Calu3 (cell line): ENCODE data around the gene MID1. TPM values are rescaled to one million over a fixed set of nuclear protein-coding genes. Genes with fewer than 3 reads are reported as not detected.
"Not testable (repeated sequence)": the region's sequence is repeated elsewhere in the genome, so short reads cannot be mapped to it uniquely, and the experiment has no call there.

ENCODE experiments used
- BruUV-seq: library from RNA; stranded (reverse); fragments of 400-500 nt; replicated peaks from 2 replicates; lab custom pipeline; 2021; lab: Mats Ljungman, UMichigan
- CTCF ChIA-PET: fragments of 300-600 bp; sonication (Branson Sonifier 250); formaldehyde crosslinking; loops from one replicate; lab custom pipeline; 2022; ENCODE audit warnings: antibody characterized with exemption; lab: Charles Lee
- DNase-seq: peaks from one replicate; pipeline ENCODE4 v3.0.0; 2022
- H3K27ac Mint-ChIP-seq: one replicate; pipeline ENCODE4 v1.8.0; 2022; ENCODE audit warnings: mixed read lengths; ENCODE audit not compliant: unreplicated experiment
- H3K27me3 Mint-ChIP-seq: one replicate; pipeline ENCODE4 v1.8.0; 2022; ENCODE audit warnings: mixed read lengths; ENCODE audit not compliant: unreplicated experiment
- H3K36me3 Mint-ChIP-seq: one replicate; pipeline ENCODE4 v1.8.0; 2022; ENCODE audit warnings: mild to moderate bottlenecking, moderate library complexity, mixed read lengths; ENCODE audit not compliant: insufficient read depth, unreplicated experiment
- H3K4me1 Mint-ChIP-seq: one replicate; pipeline ENCODE4 v1.8.0; 2022; ENCODE audit warnings: mild to moderate bottlenecking, low read depth, mixed read lengths; ENCODE audit not compliant: unreplicated experiment
- H3K4me3 Mint-ChIP-seq: one replicate; pipeline ENCODE4 v1.8.0; 2022; ENCODE audit warnings: mild to moderate bottlenecking, low read depth, moderate library complexity, mixed read lengths; ENCODE audit not compliant: unreplicated experiment
- H3K9me3 Mint-ChIP-seq: one replicate; pipeline ENCODE4 v1.8.0; 2022; ENCODE audit warnings: low read depth, mixed read lengths; ENCODE audit not compliant: unreplicated experiment
- intact Hi-C: fragments of 100-400 bp; cut with micrococcal nuclease; formaldehyde crosslinking; loops from one replicate; pipeline ENCODE4 v1.10.0; 2022; ENCODE audit not compliant: unreplicated experiment
- total RNA-seq: library from RNA; stranded (reverse); gene quantifications from 2 replicates; pipeline ENCODE4 v1.2.3, GENCODE V29; 2022
- TF ChIP-seq, protein P1 (sequence below): fragments of 200-600 bp; IDR thresholded peaks from one replicate; pipeline ENCODE4 v1.8.0; 2022; ENCODE audit warnings: antibody characterized with exemption; ENCODE audit not compliant: unreplicated experiment

Gene MID1
- total RNA-seq, 1 experiment from 2014 or later = 85.6 TPM

DNA sequence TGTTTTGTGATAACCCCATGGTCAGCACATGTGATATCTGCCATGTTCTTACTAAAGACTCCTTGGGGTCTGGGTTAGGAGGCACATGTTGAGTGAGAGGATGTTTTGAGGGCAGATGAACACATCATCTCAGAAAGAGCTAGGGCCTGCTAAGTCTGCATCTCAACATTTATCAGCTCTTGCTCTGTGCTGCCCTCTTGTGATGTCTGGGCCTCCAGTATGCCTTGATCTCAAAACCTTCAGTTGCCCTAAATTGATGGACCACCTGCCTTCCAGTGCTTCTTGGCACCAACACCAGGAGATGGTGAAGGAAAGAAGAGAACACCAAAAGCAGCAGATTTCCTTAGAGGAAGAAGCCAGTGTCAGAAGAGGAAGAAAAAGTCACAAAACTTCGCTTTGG, 22.5 kb downstream of the MID1 start:
- BruUV-seq = no TSS peak
- no peaks in the 10 kb centered on the region for H3K27me3 Mint-ChIP-seq
- no peak overlapping the region for H3K4me3 Mint-ChIP-seq
- H3K27ac Mint-ChIP-seq = no peak overlapping the region
- H3K9me3 Mint-ChIP-seq = no peaks in the 10 kb centered on the region
- H3K4me1 Mint-ChIP-seq = peaks cover 29% of the 10 kb centered on the region
- TF ChIP-seq, protein P1, sequence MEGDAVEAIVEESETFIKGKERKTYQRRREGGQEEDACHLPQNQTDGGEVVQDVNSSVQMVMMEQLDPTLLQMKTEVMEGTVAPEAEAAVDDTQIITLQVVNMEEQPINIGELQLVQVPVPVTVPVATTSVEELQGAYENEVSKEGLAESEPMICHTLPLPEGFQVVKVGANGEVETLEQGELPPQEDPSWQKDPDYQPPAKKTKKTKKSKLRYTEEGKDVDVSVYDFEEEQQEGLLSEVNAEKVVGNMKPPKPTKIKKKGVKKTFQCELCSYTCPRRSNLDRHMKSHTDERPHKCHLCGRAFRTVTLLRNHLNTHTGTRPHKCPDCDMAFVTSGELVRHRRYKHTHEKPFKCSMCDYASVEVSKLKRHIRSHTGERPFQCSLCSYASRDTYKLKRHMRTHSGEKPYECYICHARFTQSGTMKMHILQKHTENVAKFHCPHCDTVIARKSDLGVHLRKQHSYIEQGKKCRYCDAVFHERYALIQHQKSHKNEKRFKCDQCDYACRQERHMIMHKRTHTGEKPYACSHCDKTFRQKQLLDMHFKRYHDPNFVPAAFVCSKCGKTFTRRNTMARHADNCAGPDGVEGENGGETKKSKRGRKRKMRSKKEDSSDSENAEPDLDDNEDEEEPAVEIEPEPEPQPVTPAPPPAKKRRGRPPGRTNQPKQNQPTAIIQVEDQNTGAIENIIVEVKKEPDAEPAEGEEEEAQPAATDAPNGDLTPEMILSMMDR = peak; percentile 48
- H3K36me3 Mint-ChIP-seq = peaks cover 5% of the 10 kb centered on the region
- peak; percentile 56 for DNase-seq
- CTCF ChIA-PET = interaction anchor here (1.0 to 1.8 kb wide), 5 partner anchors 13 to 407 kb away, joined by 4 to 9 read pairs (median 5); partner anchors contain the start of gene MID1
- intact Hi-C loops = no loop called here

DNA sequence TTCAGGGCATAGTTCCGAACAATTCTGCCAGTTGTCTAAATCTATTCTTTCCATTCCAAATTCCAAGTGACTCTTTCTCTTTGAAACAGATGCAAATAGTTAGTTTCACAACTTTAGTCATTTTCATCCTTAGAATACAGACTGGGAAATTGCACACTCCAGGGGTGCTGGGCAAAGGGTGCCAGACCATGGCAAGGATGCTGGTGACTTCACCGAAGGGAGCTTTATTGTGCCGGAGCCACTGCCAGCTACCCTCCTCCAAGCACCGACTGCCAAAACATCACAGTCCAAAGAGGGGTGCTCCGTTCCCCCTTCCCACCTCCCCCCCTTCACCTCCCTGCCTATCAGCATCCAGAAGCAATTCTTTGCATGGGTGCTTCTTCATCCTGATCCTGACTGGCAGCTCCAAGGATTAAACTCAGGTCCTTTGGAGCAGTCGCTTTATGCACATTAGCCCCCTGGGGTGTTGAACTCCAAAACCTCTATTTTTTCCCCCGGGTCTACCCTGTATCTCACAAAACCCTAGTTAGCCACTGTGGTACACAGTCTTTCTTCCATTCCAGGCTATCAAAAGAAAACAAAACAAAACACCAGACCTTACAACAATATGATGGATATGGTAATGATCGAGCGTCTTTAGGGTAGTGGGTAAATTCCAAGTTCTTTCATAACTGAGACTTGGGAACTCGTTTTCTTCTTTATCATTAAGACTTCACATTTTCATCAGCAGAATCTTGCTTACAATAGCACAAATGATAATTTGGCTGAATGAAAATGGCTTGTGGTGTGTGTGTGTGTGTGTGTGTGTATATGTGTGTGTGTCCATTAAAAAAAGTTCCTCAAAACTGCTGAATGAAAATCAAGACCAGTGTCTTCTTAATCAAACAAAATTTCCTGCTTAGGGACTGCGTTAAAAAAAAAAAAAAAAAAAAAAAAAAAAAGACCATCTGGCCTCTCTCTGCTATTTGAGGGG, 28.7 kb downstream of the MID1 start:
- H3K4me1 Mint-ChIP-seq = peaks cover 37% of the 10 kb centered on the region
- H3K27ac Mint-ChIP-seq = peak overlapping the region; percentile 45
- no peaks in the 10 kb centered on the region for H3K27me3 Mint-ChIP-seq
- CTCF ChIA-PET = interaction anchor here (0.7 kb wide), 1 partner anchor 27 kb away, joined by 4 read pairs; no protein-coding TSS in a partner anchor
- H3K36me3 Mint-ChIP-seq = peaks cover 28% of the 10 kb centered on the region
- no peaks in the 10 kb centered on the region for H3K9me3 Mint-ChIP-seq
- H3K4me3 Mint-ChIP-seq = no peak overlapping the region
- no peak for DNase-seq
- intact Hi-C loops = no loop called here
- TF ChIP-seq, protein P1 = no peak
- no TSS peak for BruUV-seq

DNA sequence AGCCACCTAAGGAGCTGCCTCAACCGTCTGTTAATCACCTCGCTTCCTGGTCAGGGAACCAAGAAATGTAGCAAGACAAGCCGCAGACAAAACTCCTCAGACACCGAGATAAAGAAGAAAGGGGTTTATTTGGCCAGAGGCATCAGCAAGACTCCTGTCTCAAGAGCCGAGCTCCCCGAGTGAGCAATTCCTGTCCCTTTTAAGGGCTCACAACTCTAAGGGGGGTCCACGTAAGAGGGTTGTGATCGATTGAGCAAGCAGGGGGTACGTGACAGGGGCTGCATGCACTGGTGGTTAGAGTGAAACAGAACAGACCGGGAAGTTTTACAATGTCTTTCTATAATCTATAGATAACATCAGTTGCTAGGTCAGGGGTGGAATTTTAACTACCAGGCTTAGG, 30.6 kb downstream of the MID1 start:
- peak overlapping the region; percentile 83 for H3K4me3 Mint-ChIP-seq
- DNase-seq = peak; percentile 55
- CTCF ChIA-PET = interaction anchor here (1.0 to 1.4 kb wide), 2 partner anchors 10 to 399 kb away, joined by 3 read pairs; no protein-coding TSS in a partner anchor
- BruUV-seq, H3K27me3 Mint-ChIP-seq, intact Hi-C loops, H3K9me3 Mint-ChIP-seq: not testable (repeated sequence)
- H3K4me1 Mint-ChIP-seq = peaks cover 34% of the 10 kb centered on the region
- H3K36me3 Mint-ChIP-seq = peaks cover 37% of the 10 kb centered on the region
- H3K27ac Mint-ChIP-seq = peak overlapping the region; percentile 93

DNA sequence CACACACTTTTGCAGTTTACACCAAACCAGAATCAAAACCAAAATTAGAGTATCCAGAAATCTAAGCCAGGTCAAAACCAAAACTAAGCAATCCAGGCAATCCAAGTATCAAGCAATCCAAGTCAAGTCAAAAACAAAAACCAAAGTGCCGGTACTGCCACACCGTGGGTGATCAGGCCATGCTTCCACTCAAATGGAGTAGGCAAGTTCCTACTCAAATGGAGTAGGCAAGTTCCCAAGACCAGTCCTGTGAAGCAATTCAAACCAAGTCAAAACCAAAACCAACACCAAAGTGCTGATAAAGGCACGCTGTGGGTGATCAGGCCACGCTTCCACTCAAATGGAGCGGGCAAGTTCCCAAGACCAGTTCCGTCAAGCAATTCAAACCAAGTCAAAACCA, 31.3 kb downstream of the MID1 start:
- Mint-ChIP-seq H3K4me3 (peak overlapping the region; percentile 83), H3K4me1 (peaks cover 34% of the 10 kb centered on the region), H3K36me3 (peaks cover 44% of the 10 kb centered on the region), H3K27me3 (no peaks in the 10 kb centered on the region), H3K9me3 (peaks cover 5% of the 10 kb centered on the region), H3K27ac (peak overlapping the region; percentile 93)
- DNase-seq = no peak
- intact Hi-C loops = no loop called here
- TF ChIP-seq, protein P1 = no peak
- CTCF ChIA-PET = interaction anchor here (0.7 to 1.4 kb wide), 2 partner anchors 26 to 399 kb away, joined by 3 to 15 read pairs; no protein-coding TSS in a partner anchor
- BruUV-seq = no TSS peak

DNA sequence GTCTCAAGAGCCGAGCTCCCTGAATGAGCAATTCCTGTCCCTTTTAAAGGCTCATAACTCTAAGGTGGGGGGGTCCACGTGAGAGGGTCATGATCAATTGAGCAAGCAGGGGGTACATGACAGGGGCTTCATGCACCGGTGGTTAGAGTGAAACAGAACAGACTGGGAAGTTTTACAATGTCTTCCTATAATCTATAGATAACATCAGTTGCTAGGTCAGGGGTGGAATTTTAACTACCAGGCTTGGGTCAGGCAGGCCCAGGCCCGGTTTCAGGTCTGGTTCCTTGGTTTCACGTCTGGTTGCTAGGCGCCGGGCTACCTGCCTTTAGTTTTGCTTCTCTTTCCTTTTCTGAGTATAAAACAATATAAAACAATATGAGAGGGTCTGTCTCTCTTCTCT, 35.5 kb downstream of the MID1 start:
- H3K9me3 Mint-ChIP-seq, intact Hi-C loops, H3K4me3 Mint-ChIP-seq: not testable (repeated sequence)

More for the DNA sequence above, 35.5 kb downstream of the MID1 start:
- BruUV-seq, H3K27me3 Mint-ChIP-seq, CTCF ChIA-PET, DNase-seq: not testable (repeated sequence)
- peak overlapping the region; percentile 36 for H3K27ac Mint-ChIP-seq
- peaks cover 68% of the 10 kb centered on the region for H3K36me3 Mint-ChIP-seq
- H3K4me1 Mint-ChIP-seq = peaks cover 33% of the 10 kb centered on the region
